SH-SY5Y (cell line): ENCODE measurements around the gene KRTAP5-3.

Experiments
- GATA2 ChIP-seq: IDR thresholded peaks from 2 replicates; pipeline ENCODE4 v1.6.1; 2011; ENCODE audit warnings: mild to moderate bottlenecking, low read depth, low read length
- GATA3 ChIP-seq: IDR thresholded peaks from 2 replicates; pipeline ENCODE4 v1.6.1; 2011; ENCODE audit warnings: low read depth, mild to moderate bottlenecking, low read length, moderate library complexity

DNA sequence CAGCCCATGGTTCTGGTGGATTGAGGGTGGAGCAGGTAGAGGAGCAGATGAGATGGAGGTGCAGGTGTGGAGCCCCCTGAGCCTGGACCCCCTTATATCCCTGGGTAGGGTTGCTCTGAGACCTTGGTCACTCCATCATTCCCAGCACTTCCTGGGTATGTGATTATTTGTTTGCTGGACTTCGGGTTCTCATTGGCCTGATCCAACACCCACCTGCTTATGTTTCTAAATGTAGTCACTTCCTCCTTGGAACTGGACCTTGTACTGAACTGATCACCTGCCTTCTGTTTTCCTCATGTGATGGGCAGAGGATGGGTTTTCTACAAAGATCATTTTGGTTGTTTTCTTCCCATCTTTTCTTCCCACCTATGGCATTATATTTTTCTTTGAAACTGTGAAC, 13.8 kb upstream of the KRTAP5-3 start, which contains the start of gene KRTAP5-4:
- TF ChIP-seq GATA2 (no peak), GATA3 (no peak)
